ENCODE data around the gene DNALI1.
"Not testable (repeated sequence)": the region's sequence is repeated elsewhere in the genome, so short reads cannot be mapped to it uniquely, and the experiment has no call there.

DNALI1 gene

GRCh38 chr1:37559080-37559479, 2.3 kb downstream of the DNALI1 start:
- no peak overlapping the region for H3K4me2 ChIP-seq (ENCODE audit: insufficient read depth, low read length)
- H3K4me1 ChIP-seq (ENCODE audit: insufficient read depth, low read length) = peaks cover 5% of the 10 kb centered on the region
- ATAC-seq (ENCODE audit: insufficient read depth, low read depth) = no peak
- no peak overlapping the region for H3K27ac ChIP-seq (ENCODE audit: low read length)
- no peak overlapping the region for H2AFZ ChIP-seq (ENCODE audit: low read depth, low read length)
- TF ChIP-seq EZH2 (IDR thresholded peaks at IDR 0.05; ENCODE audit: borderline replicate concordance, low read depth, low read length, severe bottlenecking) = no peak
- TF ChIP-seq, protein P1, sequence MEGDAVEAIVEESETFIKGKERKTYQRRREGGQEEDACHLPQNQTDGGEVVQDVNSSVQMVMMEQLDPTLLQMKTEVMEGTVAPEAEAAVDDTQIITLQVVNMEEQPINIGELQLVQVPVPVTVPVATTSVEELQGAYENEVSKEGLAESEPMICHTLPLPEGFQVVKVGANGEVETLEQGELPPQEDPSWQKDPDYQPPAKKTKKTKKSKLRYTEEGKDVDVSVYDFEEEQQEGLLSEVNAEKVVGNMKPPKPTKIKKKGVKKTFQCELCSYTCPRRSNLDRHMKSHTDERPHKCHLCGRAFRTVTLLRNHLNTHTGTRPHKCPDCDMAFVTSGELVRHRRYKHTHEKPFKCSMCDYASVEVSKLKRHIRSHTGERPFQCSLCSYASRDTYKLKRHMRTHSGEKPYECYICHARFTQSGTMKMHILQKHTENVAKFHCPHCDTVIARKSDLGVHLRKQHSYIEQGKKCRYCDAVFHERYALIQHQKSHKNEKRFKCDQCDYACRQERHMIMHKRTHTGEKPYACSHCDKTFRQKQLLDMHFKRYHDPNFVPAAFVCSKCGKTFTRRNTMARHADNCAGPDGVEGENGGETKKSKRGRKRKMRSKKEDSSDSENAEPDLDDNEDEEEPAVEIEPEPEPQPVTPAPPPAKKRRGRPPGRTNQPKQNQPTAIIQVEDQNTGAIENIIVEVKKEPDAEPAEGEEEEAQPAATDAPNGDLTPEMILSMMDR (IDR thresholded peaks at IDR 0.05; ENCODE audit: borderline replicate concordance, extremely low read depth, low read length, poor library complexity, severe bottlenecking) = no peak
- peaks cover under 1% of the 10 kb centered on the region for H3K79me2 ChIP-seq (ENCODE audit: insufficient read depth, low read length)
- H4K20me1 ChIP-seq (ENCODE audit: insufficient read depth, low read length) = no peaks in the 10 kb centered on the region
- H3K27me3 ChIP-seq (ENCODE audit: insufficient read depth, low read length, poor library complexity) = no peaks in the 10 kb centered on the region
- H3K9ac ChIP-seq (ENCODE audit: low read depth, low read length) = no peak overlapping the region
- peaks cover 4% of the 10 kb centered on the region for H3K9me3 ChIP-seq (ENCODE audit: insufficient read depth, low read length, severe bottlenecking)
- no peak overlapping the region for H3K4me3 ChIP-seq (ENCODE audit: low read depth in 1 of 2, low read length in 2 of 2)
- DNase-seq = no peak
- no peaks in the 10 kb centered on the region for H3K36me3 ChIP-seq (ENCODE audit: insufficient read depth, low read length)

- H3K4me3 ChIP-seq (ENCODE audit: low read depth in 1 of 2, low read length in 2 of 2); H3K9me3 ChIP-seq (ENCODE audit: insufficient read depth, low read length, severe bottlenecking); H3K27ac ChIP-seq (ENCODE audit: low read length); DNase-seq; H2AFZ ChIP-seq (ENCODE audit: low read depth, low read length); ATAC-seq (ENCODE audit: insufficient read depth, low read depth); H3K4me1 ChIP-seq (ENCODE audit: insufficient read depth, low read length); H3K27me3 ChIP-seq (ENCODE audit: insufficient read depth, low read length, poor library complexity); H3K4me2 ChIP-seq (ENCODE audit: insufficient read depth, low read length); H3K79me2 ChIP-seq (ENCODE audit: insufficient read depth, low read length); H3K9ac ChIP-seq (ENCODE audit: low read depth, low read length); H3K36me3 ChIP-seq (ENCODE audit: insufficient read depth, low read length); H4K20me1 ChIP-seq (ENCODE audit: insufficient read depth, low read length): not testable (repeated sequence)
These were observed 3.2 kb downstream of the DNALI1 start for GRCh38 chr1:37559957-37560379.

GRCh38 chr1:37560401-37561132, 3.8 kb downstream of the DNALI1 start:
- TF ChIP-seq, protein P1 (IDR thresholded peaks at IDR 0.05; ENCODE audit: borderline replicate concordance, extremely low read depth, low read length, poor library complexity, severe bottlenecking) = no peak
- TF ChIP-seq EZH2 (IDR thresholded peaks at IDR 0.05; ENCODE audit: borderline replicate concordance, low read depth, low read length, severe bottlenecking) = no peak
- no peaks in the 10 kb centered on the region for H3K79me2 ChIP-seq (ENCODE audit: insufficient read depth, low read length)
- no peak overlapping the region for H3K27ac ChIP-seq (ENCODE audit: low read length)
- H2AFZ ChIP-seq (ENCODE audit: low read depth, low read length) = no peak overlapping the region
- no peak overlapping the region for H3K4me3 ChIP-seq (ENCODE audit: low read depth in 1 of 2, low read length in 2 of 2)
- no peaks in the 10 kb centered on the region for H3K27me3 ChIP-seq (ENCODE audit: insufficient read depth, low read length, poor library complexity)
- H4K20me1 ChIP-seq (ENCODE audit: insufficient read depth, low read length) = no peaks in the 10 kb centered on the region
- H3K4me2 ChIP-seq (ENCODE audit: insufficient read depth, low read length) = no peak overlapping the region
- H3K36me3 ChIP-seq (ENCODE audit: insufficient read depth, low read length) = peaks cover 8% of the 10 kb centered on the region
- ATAC-seq (ENCODE audit: insufficient read depth, low read depth) = no peak
- no peaks in the 10 kb centered on the region for H3K9me3 ChIP-seq (ENCODE audit: insufficient read depth, low read length, severe bottlenecking)
- no peak for DNase-seq
- no peaks in the 10 kb centered on the region for H3K4me1 ChIP-seq (ENCODE audit: insufficient read depth, low read length)
- no peak overlapping the region for H3K9ac ChIP-seq (ENCODE audit: low read depth, low read length)

DNA sequence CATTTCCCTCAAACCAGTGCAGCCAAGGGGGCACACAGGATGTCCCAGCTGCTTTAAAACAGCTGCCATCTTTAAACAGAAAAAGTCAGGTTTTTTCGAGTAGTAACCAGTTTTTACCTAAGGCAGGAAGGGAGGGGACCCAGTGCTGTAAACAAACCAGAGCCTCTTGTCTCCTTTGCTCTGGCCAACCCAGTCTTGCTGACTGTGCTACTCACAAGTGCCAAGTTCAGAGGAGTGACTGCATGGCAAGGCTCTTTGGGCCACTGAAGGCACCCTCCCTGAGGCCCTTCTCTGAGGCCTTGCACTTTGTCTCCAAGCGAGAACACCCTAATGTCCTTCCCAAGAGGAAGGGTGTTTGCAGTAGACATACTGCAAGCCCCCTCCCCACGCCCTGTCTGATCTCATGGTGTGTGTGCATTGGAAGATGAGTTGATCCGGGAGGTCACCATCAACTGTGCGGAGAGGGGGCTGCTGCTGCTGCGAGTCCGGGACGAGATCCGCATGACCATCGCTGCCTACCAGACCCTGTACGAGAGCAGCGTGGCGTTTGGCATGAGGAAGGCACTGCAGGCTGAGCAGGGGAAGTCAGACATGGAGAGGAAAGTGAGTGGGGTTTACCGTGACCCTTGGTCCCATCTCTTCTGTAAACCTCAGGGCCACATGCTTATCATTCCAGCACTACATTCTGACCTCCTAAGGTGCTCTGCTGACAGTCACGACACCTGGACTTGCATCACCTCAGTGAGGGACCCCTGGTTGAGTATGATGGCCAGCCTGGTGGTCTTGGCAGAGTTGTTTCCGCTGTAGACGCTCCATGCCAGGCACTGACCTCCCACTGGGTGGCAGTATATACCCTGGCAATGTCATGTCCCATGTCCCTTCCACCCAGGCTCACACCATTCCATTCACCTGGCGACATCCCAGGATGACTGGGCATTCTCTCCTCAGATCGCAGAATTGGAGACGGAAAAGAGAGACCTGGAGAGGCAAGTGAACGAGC, 4.7 kb downstream of the DNALI1 start:
- peak; percentile 44 for DNase-seq
- Histone ChIP-seq H4K20me1 (ENCODE audit: insufficient read depth, low read length) (no peaks in the 10 kb centered on the region), H3K4me3 (ENCODE audit: low read depth in 1 of 2, low read length in 2 of 2) (no peak overlapping the region), H3K4me1 (ENCODE audit: insufficient read depth, low read length) (no peaks in the 10 kb centered on the region), H3K4me2 (ENCODE audit: insufficient read depth, low read length) (no peak overlapping the region), H3K9me3 (ENCODE audit: insufficient read depth, low read length, severe bottlenecking) (no peaks in the 10 kb centered on the region), H3K9ac (ENCODE audit: low read depth, low read length) (no peak overlapping the region), H2AFZ (ENCODE audit: low read depth, low read length) (no peak overlapping the region), H3K36me3 (ENCODE audit: insufficient read depth, low read length) (peaks cover 17% of the 10 kb centered on the region), H3K79me2 (ENCODE audit: insufficient read depth, low read length) (no peaks in the 10 kb centered on the region), H3K27me3 (ENCODE audit: insufficient read depth, low read length, poor library complexity) (no peaks in the 10 kb centered on the region), H3K27ac (ENCODE audit: low read length) (no peak overlapping the region)
- no peak for TF ChIP-seq EZH2 (IDR thresholded peaks at IDR 0.05; ENCODE audit: borderline replicate concordance, low read depth, low read length, severe bottlenecking)
- TF ChIP-seq, protein P1 (IDR thresholded peaks at IDR 0.05; ENCODE audit: borderline replicate concordance, extremely low read depth, low read length, poor library complexity, severe bottlenecking) = peak; percentile 87
- peak; percentile 80 for ATAC-seq (ENCODE audit: insufficient read depth, low read depth)
